GM23338 (cell line): Measurements from ENCODE around the gene LRRC3C. TPM values are rescaled to one million over a fixed set of nuclear protein-coding genes. Genes with fewer than 3 reads are reported as not detected.

Source experiments
- ATAC-seq: fragments of 200-7000 bp; cut with Tn5 transposase; 3 replicates; pipeline ENCODE4 v1.9.1; 2020
- DNase-seq: peaks from one replicate; pipeline ENCODE4 v3.0.0-alpha.2; 2015; ENCODE audit warnings: low spot score
- H2AFZ ChIP-seq: fragments of 200-600 bp; sonication (generic); 2 replicates; pipeline ENCODE4 v1.8.0; 2016; ENCODE audit warnings: antibody characterized with exemption, mild to moderate bottlenecking, moderate library complexity
- H3F3A ChIP-seq: fragments of 200-600 bp; sonication (generic); replicated peaks from 2 replicates; pipeline ENCODE4 v1.8.0; 2017; ENCODE audit warnings: antibody characterized with exemption, mixed run types, low read depth
- H3K27ac ChIP-seq: fragments of 200-600 bp; sonication (generic); 2 replicates; pipeline ENCODE4 v1.6.1; 2016; ENCODE audit warnings: low read depth
- H3K27me3 ChIP-seq: fragments of 200-600 bp; sonication (generic); 2 replicates; pipeline ENCODE4 v1.8.0; 2016; ENCODE audit warnings: mild to moderate bottlenecking, mixed run types, moderate library complexity; ENCODE audit not compliant: insufficient read depth
- H3K36me3 ChIP-seq: fragments of 200-600 bp; sonication (generic); 2 replicates; pipeline ENCODE4 v1.8.0; 2016; ENCODE audit warnings: mild to moderate bottlenecking; ENCODE audit not compliant: insufficient read depth
- H3K4me1 ChIP-seq: fragments of 200-600 bp; sonication (generic); 2 replicates; pipeline ENCODE4 v1.8.0; 2016; ENCODE audit warnings: mild to moderate bottlenecking, moderate library complexity; ENCODE audit not compliant: insufficient read depth
- H3K4me2 ChIP-seq: fragments of 200-600 bp; sonication (generic); 2 replicates; pipeline ENCODE4 v1.7.1; 2017; ENCODE audit warnings: mixed run types
- H3K4me3 ChIP-seq: fragments of 200-600 bp; sonication (generic); 2 replicates; pipeline ENCODE4 v1.6.1; 2016; ENCODE audit warnings: mixed run types
- H3K79me2 ChIP-seq: fragments of 200-600 bp; sonication (generic); replicated peaks from 2 replicates; pipeline ENCODE4 v1.8.0; 2017; ENCODE audit warnings: mild to moderate bottlenecking; ENCODE audit not compliant: insufficient read depth
- H3K9me2 ChIP-seq: fragments of 200-600 bp; sonication (generic); 2 replicates; pipeline ENCODE4 v1.8.0; 2017; ENCODE audit not compliant: insufficient read depth
- H4K20me1 ChIP-seq: fragments of 200-600 bp; sonication (generic); replicated peaks from 2 replicates; pipeline ENCODE4 v1.8.0; 2017; ENCODE audit warnings: mild to moderate bottlenecking; ENCODE audit not compliant: insufficient read depth
- H3K27ac Mint-ChIP-seq: 2 replicates; pipeline ENCODE4 v1.8.0; 2020; ENCODE audit warnings: inconsistent platforms, mild to moderate bottlenecking, moderate library complexity, mixed read lengths
- H3K27me3 Mint-ChIP-seq: 3 replicates; pipeline ENCODE4 v1.8.0; 2022; ENCODE audit warnings: low read depth, mild to moderate bottlenecking, moderate library complexity, mixed read lengths, inconsistent platforms; ENCODE audit not compliant: insufficient read depth, poor library complexity
- H3K36me3 Mint-ChIP-seq: 3 replicates; pipeline ENCODE4 v1.8.0; 2021; ENCODE audit warnings: low read depth, mild to moderate bottlenecking, inconsistent platforms, moderate library complexity, mixed read lengths
- H3K4me1 Mint-ChIP-seq: 3 replicates; pipeline ENCODE4 v1.8.0; 2020; ENCODE audit warnings: mild to moderate bottlenecking, inconsistent platforms, mixed read lengths
- H3K4me3 Mint-ChIP-seq: 3 replicates; pipeline ENCODE4 v1.8.0; 2021; ENCODE audit warnings: moderate library complexity, mild to moderate bottlenecking, inconsistent platforms, mixed read lengths
- H3K9me3 Mint-ChIP-seq: 3 replicates; pipeline ENCODE4 v1.8.0; 2020; ENCODE audit warnings: moderate library complexity, mild to moderate bottlenecking, inconsistent platforms, mixed read lengths
- CREB1 ChIP-seq: fragments of 250-450 bp; sonication (Bioruptor Pico); IDR thresholded peaks from 2 replicates; pipeline ENCODE4 v1.5.0; 2020; ENCODE audit warnings: low read depth, mild to moderate bottlenecking, moderate library complexity
- CTCF ChIP-seq, 2 experiments: fragments of 200-600 bp in 1 of 2; sonication (generic) in 1 of 2; conservative IDR thresholded peaks; 2 replicates each; pipeline versions ENCODE4 v1.5.1 to v1.6.1; 2016 to 2017; ENCODE audit warnings: antibody characterized with exemption in 2 of 2, low read depth in 2 of 2, mild to moderate bottlenecking in 2 of 2, moderate library complexity in 1 of 2
- EZH2phosphoT487 ChIP-seq: fragments of 200-600 bp; sonication (generic); IDR thresholded peaks from one replicate; pipeline ENCODE4 v1.8.1; 2018; ENCODE audit warnings: antibody characterized with exemption; ENCODE audit not compliant: unreplicated experiment
- JUNB ChIP-seq: IDR thresholded peaks from one replicate; pipeline ENCODE4 v1.6.1; 2016; ENCODE audit warnings: antibody characterized with exemption; ENCODE audit not compliant: unreplicated experiment
- NANOG ChIP-seq: IDR thresholded peaks from 2 replicates; pipeline ENCODE4 v1.6.1; 2016; ENCODE audit warnings: antibody characterized with exemption, borderline replicate concordance
- POLR2AphosphoS5 ChIP-seq: IDR thresholded peaks from 2 replicates; pipeline ENCODE4 v1.6.1; 2016; ENCODE audit warnings: antibody characterized with exemption, low read depth
- STAT1 ChIP-seq: IDR thresholded peaks from one replicate; pipeline ENCODE4 v1.6.1; 2016; ENCODE audit warnings: antibody characterized with exemption; ENCODE audit not compliant: unreplicated experiment
- ZNF114 ChIP-seq: fragments of 250-450 bp; sonication (Bioruptor Pico); IDR thresholded peaks from 2 replicates; pipeline ENCODE4 v1.5.0; 2020; ENCODE audit warnings: mild to moderate bottlenecking, moderate library complexity
- ZNF331 ChIP-seq: fragments of 250-450 bp; sonication (Bioruptor Pico); IDR thresholded peaks from 2 replicates; pipeline ENCODE4 v1.5.0; 2020; ENCODE audit warnings: low read depth, mild to moderate bottlenecking, moderate library complexity
- polyA plus RNA-seq: library from polyadenylated mRNA; unstranded; fragments of >200 nt; fragmentation: Nextera tagmentation; extraction: Ambion mirVana; gene quantifications from 2 replicates; pipeline ENCODE4 v1.2.1, GENCODE V29; 2016
- total RNA-seq: library from RNA; depleted of rRNA; stranded (reverse); fragments of >200 nt; shearing (Covaris generic); gene quantifications from 2 replicates; pipeline ENCODE4 v1.2.3, GENCODE V29; 2014
- TF ChIP-seq, protein P1 (sequence below): fragments of 250-450 bp; sonication (Bioruptor Pico); IDR thresholded peaks from 2 replicates; pipeline ENCODE4 v1.5.0; 2020; ENCODE audit warnings: mild to moderate bottlenecking, moderate library complexity
- TF ChIP-seq, protein P2 (sequence below): IDR thresholded peaks from one replicate; pipeline ENCODE4 v1.6.1; 2018; ENCODE audit warnings: antibody characterized with exemption; ENCODE audit not compliant: unreplicated experiment
- TF ChIP-seq, protein P3 (sequence below): IDR thresholded peaks from 2 replicates; pipeline ENCODE4 v1.6.1; 2016; ENCODE audit warnings: antibody characterized with exemption

The LRRC3C gene
- total and polyA plus RNA-seq, 2 experiments from 2014 or later, result 0.24 TPM; not detected in 1

DNA sequence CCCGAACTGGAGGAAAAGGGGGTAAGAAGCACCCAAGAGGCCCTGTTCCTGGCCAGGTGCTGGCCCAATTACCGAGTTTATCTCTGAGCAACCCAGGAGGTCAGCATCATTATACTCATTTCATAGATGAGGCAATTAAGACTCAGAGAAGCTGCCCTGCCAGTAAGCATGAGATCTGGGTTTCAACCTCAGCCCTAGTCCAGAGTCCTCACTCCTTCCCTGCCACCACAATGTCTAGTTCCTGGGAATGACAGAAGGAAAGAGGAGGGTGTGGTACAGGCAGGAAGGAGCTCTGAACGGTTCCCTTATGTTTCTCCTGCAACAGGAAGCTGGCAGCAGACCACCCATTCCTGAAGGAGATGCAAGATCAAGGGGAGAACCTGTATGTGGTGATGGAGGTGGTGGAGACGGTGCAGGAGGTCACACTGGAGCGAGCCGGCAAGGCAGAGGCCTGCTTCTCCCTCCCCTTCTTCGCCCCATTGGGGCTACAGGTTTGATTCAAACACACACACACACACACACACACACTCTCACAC lies 42.7 kb downstream of the LRRC3C start (continued):
- TF ChIP-seq, protein P1, sequence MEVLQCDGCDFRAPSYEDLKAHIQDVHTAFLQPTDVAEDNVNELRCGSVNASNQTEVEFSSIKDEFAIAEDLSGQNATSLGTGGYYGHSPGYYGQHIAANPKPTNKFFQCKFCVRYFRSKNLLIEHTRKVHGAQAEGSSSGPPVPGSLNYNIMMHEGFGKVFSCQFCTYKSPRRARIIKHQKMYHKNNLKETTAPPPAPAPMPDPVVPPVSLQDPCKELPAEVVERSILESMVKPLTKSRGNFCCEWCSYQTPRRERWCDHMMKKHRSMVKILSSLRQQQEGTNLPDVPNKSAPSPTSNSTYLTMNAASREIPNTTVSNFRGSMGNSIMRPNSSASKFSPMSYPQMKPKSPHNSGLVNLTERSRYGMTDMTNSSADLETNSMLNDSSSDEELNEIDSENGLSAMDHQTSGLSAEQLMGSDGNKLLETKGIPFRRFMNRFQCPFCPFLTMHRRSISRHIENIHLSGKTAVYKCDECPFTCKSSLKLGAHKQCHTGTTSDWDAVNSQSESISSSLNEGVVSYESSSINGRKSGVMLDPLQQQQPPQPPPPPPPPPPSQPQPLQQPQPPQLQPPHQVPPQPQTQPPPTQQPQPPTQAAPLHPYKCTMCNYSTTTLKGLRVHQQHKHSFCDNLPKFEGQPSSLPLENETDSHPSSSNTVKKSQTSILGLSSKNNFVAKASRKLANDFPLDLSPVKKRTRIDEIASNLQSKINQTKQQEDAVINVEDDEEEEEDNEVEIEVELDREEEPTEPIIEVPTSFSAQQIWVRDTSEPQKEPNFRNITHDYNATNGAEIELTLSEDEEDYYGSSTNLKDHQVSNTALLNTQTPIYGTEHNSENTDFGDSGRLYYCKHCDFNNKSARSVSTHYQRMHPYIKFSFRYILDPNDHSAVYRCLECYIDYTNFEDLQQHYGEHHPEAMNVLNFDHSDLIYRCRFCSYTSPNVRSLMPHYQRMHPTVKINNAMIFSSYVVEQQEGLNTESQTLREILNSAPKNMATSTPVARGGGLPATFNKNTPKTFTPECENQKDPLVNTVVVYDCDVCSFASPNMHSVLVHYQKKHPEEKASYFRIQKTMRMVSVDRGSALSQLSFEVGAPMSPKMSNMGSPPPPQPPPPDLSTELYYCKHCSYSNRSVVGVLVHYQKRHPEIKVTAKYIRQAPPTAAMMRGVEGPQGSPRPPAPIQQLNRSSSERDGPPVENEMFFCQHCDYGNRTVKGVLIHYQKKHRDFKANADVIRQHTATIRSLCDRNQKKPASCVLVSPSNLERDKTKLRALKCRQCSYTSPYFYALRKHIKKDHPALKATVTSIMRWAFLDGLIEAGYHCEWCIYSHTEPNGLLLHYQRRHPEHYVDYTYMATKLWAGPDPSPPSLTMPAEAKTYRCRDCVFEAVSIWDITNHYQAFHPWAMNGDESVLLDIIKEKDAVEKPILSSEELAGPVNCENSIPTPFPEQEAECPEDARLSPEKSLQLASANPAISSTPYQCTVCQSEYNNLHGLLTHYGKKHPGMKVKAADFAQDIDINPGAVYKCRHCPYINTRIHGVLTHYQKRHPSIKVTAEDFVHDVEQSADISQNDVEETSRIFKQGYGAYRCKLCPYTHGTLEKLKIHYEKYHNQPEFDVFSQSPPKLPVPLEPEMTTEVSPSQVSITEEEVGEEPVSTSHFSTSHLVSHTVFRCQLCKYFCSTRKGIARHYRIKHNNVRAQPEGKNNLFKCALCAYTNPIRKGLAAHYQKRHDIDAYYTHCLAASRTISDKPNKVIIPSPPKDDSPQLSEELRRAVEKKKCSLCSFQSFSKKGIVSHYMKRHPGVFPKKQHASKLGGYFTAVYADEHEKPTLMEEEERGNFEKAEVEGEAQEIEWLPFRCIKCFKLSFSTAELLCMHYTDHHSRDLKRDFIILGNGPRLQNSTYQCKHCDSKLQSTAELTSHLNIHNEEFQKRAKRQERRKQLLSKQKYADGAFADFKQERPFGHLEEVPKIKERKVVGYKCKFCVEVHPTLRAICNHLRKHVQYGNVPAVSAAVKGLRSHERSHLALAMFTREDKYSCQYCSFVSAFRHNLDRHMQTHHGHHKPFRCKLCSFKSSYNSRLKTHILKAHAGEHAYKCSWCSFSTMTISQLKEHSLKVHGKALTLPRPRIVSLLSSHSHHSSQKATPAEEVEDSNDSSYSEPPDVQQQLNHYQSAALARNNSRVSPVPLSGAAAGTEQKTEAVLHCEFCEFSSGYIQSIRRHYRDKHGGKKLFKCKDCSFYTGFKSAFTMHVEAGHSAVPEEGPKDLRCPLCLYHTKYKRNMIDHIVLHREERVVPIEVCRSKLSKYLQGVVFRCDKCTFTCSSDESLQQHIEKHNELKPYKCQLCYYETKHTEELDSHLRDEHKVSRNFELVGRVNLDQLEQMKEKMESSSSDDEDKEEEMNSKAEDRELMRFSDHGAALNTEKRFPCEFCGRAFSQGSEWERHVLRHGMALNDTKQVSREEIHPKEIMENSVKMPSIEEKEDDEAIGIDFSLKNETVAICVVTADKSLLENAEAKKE (CRISPR knock-in tag), result no peak
- TF ChIP-seq ZNF331 (CRISPR knock-in tag) (no peak), JUNB (no peak), CTCF (conservative IDR thresholded peaks at IDR 0.05; ENCODE audit: low read depth in 2 of 2) (no peak)

DNA sequence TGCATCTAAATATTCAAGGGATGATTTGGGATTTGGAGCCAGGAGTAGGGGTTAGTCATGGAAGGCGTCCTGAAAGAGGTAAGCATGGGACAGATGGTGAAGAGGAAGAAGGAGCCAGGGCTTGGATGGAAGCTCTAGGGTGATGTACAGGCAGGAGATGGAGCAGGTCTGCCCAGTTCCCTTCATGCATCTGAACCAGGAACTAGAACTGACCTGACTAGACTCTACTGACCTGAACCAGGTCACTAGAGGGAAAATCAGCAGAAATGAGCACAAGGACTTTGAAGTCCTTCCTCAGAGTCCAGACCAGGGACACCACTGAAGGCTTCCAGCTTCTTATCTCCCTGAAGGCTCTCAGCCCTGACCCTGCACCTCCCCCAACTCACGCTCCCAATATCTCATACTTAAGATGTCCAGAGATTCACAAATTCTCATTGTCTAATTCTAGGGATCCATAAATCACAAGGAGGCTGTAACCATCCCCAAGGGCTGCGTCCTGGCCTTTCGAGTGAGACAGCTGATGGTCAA lies 43.6 kb downstream of the LRRC3C start:
- Histone ChIP-seq H3K36me3 (no peaks in the 10 kb centered on the region), H3K27ac (no peak overlapping the region), H3K79me2 (no peaks in the 10 kb centered on the region), H3K9me2 (no peaks in the 10 kb centered on the region), H3F3A (no peaks in the 10 kb centered on the region), H3K27me3 (no peaks in the 10 kb centered on the region; the same call in 1 of the 2 replicates), H3K4me3 (no peak overlapping the region), H4K20me1 (no peaks in the 10 kb centered on the region), H3K4me2 (no peak overlapping the region), H3K4me1 (no peaks in the 10 kb centered on the region), H2AFZ (no peak overlapping the region; the same call in 1 of the 2 replicates)
- Mint-ChIP-seq H3K36me3 (no peaks in the 10 kb centered on the region), H3K9me3 (no peaks in the 10 kb centered on the region), H3K4me1 (no peaks in the 10 kb centered on the region; the same call in 2 of the 3 replicates), H3K4me3 (no peak overlapping the region), H3K27ac (no peak overlapping the region), H3K27me3 (peaks cover 9% of the 10 kb centered on the region)
- TF ChIP-seq CREB1 (CRISPR knock-in tag) (no peak), JUNB (no peak), STAT1 (no peak), NANOG (no peak), EZH2phosphoT487 (no peak), POLR2AphosphoS5 (no peak), ZNF331 (CRISPR knock-in tag) (no peak), ZNF114 (CRISPR knock-in tag) (no peak)
- TF ChIP-seq, protein P2, sequence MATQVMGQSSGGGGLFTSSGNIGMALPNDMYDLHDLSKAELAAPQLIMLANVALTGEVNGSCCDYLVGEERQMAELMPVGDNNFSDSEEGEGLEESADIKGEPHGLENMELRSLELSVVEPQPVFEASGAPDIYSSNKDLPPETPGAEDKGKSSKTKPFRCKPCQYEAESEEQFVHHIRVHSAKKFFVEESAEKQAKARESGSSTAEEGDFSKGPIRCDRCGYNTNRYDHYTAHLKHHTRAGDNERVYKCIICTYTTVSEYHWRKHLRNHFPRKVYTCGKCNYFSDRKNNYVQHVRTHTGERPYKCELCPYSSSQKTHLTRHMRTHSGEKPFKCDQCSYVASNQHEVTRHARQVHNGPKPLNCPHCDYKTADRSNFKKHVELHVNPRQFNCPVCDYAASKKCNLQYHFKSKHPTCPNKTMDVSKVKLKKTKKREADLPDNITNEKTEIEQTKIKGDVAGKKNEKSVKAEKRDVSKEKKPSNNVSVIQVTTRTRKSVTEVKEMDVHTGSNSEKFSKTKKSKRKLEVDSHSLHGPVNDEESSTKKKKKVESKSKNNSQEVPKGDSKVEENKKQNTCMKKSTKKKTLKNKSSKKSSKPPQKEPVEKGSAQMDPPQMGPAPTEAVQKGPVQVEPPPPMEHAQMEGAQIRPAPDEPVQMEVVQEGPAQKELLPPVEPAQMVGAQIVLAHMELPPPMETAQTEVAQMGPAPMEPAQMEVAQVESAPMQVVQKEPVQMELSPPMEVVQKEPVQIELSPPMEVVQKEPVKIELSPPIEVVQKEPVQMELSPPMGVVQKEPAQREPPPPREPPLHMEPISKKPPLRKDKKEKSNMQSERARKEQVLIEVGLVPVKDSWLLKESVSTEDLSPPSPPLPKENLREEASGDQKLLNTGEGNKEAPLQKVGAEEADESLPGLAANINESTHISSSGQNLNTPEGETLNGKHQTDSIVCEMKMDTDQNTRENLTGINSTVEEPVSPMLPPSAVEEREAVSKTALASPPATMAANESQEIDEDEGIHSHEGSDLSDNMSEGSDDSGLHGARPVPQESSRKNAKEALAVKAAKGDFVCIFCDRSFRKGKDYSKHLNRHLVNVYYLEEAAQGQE, result no peak
- TF ChIP-seq, protein P3, sequence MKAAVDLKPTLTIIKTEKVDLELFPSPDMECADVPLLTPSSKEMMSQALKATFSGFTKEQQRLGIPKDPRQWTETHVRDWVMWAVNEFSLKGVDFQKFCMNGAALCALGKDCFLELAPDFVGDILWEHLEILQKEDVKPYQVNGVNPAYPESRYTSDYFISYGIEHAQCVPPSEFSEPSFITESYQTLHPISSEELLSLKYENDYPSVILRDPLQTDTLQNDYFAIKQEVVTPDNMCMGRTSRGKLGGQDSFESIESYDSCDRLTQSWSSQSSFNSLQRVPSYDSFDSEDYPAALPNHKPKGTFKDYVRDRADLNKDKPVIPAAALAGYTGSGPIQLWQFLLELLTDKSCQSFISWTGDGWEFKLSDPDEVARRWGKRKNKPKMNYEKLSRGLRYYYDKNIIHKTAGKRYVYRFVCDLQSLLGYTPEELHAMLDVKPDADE, result no peak
- DNase-seq (no peak), ATAC-seq (no peak)
